GM19463 (cell line): Measurements from ENCODE around the gene CBX8.

Source experiments
- ATAC-seq: cut with Tn5 transposase; IDR thresholded peaks from one replicate; pipeline ENCODE4 v1.9.1; 2021; ENCODE audit warnings: mild to moderate bottlenecking, moderate library complexity; ENCODE audit not compliant: unreplicated experiment

Gene CBX8

GRCh38 chr17:79795795-79796443 lies 958 bp downstream of the CBX8 start:
- no peak for ATAC-seq

DNA sequence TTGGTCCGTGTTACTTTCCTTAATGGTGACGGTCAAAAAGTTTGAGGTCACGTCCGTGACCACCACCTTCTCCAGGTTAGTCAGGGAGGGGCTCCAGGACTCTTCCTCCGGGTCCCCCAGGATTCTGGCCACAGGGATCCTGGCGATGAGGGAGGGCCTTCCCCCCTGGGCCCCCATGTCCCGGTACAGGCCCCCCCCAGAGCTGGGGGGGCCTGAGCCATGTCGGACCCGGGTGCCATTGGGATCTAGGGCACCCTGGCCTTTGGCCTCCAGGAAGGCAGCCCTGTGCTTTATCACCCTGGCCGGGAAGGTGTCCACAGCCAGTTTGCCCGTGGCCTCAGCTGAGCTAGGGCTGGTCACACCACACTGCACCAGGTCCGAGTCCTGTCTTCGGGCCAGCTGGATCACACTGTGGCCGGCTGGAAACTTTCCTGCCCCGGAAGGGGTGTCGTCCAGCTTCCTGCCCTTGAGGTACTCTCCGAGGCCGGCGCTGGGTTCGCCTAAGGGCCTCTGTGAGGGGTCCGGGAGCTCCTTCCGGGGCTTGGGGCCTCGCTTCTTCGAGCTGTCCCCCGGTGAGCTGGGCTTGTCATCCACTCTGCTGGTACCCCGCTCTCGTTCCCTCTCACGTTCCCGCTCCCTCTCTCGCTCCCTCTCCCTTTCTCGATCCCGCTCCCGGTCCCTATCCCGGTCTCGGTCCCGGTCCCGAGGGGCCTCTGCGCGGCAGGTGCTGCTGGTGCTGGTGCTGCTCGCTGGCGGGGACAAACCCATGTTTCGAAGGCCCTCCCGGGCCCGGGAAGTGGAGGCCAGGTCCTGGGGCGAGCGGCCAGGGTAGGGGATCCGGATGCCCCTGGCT lies 2.0 kb downstream of the CBX8 start:
- no peak for ATAC-seq

GRCh38 chr17:79793924-79794304 lies 3.0 kb downstream of the CBX8 start:
- ATAC-seq = no peak

DNA sequence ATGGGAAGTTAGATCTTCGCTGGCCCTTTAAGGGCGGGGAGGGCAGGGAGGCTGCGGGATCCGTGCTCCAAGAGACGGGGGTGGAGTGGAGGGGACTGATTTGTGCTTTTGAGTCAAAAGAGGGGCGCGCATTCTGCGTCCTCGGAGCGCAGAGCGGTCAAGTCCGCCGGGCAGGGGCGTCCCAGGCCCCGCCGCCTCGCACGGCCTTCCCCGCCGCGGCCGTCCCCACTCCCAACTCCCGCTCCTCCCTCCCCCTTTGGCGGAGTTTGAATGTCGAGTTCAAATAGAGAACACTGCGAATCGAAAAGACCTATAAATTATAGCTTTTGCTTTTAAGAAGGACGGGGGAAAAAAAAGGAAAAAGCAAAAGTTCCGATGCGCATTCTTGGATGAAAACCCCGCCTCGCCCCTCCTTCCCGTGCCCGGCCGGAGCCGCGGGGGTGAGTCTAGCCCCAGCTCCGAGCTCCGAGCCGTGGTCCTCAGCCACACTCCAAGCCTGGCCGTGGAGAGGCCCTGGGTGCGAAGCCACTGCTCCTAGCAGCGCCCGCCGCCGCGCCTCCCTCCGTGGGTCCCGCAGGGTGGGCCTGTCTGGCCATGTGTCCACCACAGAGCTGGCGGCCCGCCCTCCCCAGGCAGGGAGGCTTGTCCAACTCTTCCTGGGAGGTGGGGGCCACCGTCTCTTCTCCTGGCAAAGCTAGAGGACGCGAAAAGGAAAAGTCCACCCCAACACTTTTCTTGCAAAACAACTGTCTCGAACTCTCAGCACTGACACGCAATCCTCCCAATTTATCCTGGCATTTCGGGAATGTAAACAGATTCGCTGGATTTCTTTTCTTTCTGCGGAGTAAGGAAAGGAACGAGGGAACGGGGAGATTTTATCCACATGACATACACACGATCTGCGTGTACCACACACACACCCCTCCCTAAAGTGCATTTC lies 3.6 kb downstream of the CBX8 start:
- no peak for ATAC-seq

DNA sequence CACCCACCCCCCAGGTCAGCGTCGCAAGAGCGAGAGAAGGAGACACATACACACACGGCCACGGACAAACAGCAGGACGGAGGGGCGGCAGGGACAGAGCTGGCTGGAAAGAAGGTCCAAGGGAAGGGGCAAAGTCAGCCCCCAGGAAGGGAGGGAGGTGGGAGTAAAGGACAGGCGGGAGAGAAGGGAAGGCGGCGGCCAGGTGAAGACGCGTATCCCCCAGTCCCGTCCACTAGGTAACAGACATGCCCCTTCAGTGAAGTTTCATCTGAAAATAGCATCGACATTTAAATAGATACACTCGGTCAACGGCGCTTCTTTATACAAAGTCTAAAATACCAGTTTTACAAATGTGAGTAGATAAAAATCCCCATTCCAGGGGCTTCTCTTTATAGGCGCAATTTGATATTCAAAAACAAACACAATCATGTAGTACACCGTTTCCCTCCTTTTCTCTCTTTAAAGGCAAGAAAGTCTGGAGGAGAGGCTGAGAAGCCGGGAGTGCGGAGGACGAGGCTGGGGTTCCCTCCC lies 4.5 kb downstream of the CBX8 start:
- ATAC-seq = no peak

GRCh38 chr17:79791735-79792161 lies 5.1 kb downstream of the CBX8 start:
- no peak for ATAC-seq

- ATAC-seq = no peak
Measured at GRCh38 chr17:79790805-79791734, 5.8 kb downstream of the CBX8 start.

DNA sequence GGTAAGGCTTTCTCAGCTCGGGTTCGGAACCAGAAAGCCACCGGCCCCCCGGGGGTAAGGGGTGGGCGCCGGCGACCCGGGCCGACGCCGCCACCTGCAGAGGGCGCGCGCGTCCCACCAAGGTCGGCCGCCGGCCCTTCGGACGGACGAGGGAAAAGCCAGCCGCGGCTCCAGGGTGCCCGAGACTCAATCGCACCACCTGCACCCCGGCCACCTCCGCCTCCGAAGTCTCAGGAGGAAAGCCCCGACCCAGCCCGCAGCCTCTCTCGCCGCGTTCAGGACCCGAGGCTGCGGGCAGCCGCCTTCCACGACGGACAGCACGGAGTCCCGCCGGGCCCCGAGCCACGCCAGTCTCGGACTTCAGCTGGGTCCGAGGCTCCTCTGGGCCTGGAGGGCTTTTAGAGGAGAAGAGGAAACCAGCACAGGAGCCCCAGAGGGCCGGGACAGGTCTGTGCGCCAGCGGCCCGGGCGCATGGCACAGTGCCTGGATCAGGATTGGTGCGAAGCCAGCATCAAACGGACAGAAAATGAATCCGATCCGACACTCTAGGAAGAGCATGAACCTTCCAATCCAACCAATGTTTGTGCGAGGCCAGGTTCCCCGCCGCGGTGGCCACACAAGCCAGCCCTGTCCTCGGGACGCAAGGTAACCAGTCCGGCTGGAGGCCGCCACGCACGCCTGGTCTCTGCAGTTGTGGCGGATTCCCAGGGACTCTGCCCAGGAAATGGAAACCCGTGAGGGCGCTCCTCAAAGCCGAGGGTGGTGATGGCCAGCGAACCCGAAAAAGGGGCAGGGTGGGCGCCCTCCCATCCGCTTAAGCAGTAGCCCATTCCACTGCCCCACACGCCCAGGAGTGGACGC lies 6.7 kb downstream of the CBX8 start:
- ATAC-seq = no peak

DNA sequence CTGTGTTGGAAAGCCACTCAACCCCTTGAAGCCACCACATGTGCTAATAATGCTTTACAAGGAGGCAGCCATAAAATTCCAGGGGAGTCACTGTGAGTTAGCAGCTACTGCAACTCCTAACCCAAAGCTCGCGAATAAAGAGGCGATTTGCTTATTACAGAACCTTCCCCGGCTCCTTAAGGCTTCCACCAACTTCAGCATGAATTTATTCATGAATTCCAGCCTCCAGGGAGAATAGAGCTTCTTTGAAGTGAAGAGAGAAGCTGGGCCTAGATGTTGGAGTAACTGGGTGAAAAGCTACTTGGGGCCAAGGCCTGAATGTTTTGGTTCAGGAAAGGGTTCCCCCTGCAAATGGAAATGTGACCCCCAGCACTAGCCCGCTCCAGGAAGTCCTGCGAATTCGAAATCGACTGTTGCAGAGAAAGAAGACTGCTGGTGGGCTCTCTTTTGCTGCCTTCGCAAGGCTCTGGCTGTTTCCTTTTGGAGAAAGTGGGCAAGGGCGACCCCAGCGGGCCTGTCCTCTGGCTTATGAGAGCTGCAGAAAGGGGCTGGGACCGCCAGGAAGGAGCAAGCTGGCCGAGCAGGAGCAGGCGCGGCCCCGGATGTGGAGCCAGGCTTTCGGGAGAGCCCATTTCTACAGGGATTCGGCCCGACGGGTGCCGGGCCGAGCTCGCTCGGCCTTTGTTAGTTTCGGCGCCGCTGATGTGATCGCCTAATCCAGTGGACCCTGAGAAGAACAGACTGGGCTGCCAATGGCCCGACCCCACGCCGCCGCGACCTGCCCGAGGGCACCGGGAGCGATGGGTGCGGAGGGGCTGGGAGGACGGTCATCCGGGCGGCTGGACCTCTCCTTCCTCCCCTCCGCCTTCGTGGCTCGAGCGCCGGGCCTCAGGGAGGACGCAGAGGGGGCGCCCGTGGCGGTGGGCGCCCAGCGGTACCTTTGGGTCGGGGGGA lies 7.6 kb downstream of the CBX8 start:
- no peak for ATAC-seq

- no peak for ATAC-seq
Measured at GRCh38 chr17:79788455-79788854, 8.4 kb downstream of the CBX8 start.

DNA sequence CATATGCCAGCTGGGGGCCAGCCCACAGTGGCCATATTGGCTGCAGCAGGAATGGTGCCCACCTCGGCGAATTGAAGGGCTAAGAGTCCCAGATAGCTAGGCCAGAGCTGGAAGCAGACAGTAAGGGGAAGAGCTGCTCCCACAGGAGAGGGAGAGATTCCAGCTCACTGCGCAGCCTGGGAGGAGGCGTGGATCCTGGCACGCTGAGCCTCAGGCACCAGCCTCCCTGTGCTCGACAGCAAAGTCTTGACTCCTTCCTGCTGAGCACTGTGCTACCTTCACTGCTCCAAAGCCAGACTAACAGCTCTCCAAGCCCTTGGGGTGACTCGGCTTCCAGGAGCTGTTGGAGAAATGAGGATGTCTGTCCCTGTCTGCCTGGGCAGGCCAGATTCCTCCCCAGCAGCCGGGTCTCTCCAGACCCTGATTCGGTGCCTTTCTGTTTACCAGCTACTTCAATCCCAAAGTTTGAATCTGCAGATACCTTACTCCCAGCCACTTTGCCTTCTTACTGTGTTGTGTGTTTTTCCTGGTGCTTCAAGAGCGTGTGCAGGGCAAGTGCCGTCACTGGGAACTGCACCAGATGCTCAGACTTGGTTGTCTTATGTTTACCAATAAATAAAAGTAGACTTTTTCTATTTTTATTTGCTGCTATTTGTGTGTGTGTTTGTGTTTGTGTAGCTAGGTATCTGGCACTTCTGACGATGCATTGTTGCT lies 9.8 kb downstream of the CBX8 start:
- ATAC-seq = no peak

DNA sequence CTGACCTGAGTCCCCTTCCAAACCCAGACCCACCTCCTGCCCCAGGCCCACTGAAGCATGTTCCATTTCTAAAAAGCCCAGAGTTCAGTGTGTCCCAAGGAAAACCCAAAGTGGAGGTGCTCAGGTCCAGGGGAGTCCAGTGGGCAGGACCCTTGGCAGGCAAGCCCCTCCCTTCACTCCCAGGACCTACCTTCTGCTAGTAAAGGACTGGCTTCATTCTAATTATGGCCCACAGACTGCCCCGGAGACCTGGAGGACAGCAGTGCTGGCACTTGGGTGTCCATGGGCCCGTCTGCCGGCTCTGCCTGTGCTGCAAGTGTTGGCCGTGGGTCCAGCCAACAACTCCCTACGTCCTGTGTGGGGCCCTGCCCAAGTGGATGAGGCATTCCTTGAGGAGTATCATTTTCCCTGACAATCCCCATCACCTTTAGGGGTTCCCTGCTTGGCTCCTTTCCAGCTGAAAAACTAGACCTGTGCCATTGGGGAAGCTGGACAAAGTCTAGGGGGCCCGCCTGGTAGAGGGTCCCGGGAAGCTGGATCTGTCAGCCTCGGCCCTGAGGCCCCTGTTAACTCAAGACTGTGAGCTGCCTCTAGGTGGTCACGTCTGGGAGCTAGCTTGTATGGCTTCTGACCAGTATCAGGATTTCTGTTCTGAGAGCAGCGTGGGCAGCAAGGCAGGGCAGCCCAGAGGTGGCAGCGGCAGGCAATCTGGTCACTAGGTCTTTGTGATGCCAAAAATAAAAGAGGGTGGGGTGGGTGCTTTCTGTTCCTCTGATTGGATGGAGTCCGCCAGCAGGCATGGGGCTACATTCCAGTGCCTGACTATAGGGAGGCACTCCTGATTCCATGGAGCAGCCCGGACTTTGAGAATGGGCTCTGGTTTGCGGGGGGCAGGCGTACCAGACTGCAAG lies 10.7 kb downstream of the CBX8 start:
- ATAC-seq = no peak

- ATAC-seq = no peak
Measured at GRCh38 chr17:79785017-79785899, 11.6 kb downstream of the CBX8 start.

- no peak for ATAC-seq
Measured at GRCh38 chr17:79784353-79785016, 12.4 kb downstream of the CBX8 start.

DNA sequence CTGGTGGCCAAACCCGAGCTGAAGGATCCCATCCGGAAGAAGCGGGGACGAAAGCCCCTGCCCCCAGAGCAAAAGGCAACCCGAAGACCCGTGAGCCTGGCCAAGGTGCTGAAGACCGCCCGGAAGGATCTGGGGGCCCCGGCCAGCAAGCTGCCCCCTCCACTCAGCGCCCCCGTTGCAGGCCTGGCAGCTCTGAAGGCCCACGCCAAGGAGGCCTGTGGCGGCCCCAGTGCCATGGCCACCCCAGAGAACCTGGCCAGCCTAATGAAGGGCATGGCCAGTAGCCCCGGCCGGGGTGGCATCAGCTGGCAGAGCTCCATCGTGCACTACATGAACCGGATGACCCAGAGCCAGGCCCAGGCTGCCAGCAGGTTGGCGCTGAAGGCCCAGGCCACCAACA lies 13.0 kb downstream of the CBX8 start:
- ATAC-seq = no peak
